Right forelimb (tissue), 1 donor: Measurements from ENCODE around the gene SPRED2.

Experiments used
- DNase-seq: peaks from one replicate; pipeline ENCODE4 v3.0.0-alpha.2; 2018

Gene SPRED2

GRCh38 chr2:65299246-65299645 is 133.2 kb downstream of the SPRED2 start:
- DNase-seq: no peak

- no peak for DNase-seq
Observed at GRCh38 chr2:65298089-65298488, 134.3 kb downstream of the SPRED2 start.

GRCh38 chr2:65297544-65297943 is 134.9 kb downstream of the SPRED2 start:
- DNase-seq: no peak

GRCh38 chr2:65296971-65297370 is 135.4 kb downstream of the SPRED2 start:
- no peak for DNase-seq

- DNase-seq: no peak
Observed at GRCh38 chr2:65294701-65295100, 137.7 kb downstream of the SPRED2 start.

GRCh38 chr2:65294136-65294535 is 138.3 kb downstream of the SPRED2 start:
- no peak for DNase-seq

- DNase-seq: no peak
Observed at GRCh38 chr2:65293376-65293775, 139.0 kb downstream of the SPRED2 start.

GRCh38 chr2:65292461-65293011 is 139.9 kb downstream of the SPRED2 start:
- peak; percentile 81 for DNase-seq

- no peak for DNase-seq
Observed at GRCh38 chr2:65292106-65292400, 140.3 kb downstream of the SPRED2 start.

GRCh38 chr2:65291216-65292105 is 140.9 kb downstream of the SPRED2 start:
- no peak for DNase-seq

- DNase-seq: no peak
Observed at GRCh38 chr2:65287364-65287763, 145.0 kb downstream of the SPRED2 start.

GRCh38 chr2:65282477-65283053 is 149.8 kb downstream of the SPRED2 start:
- no peak for DNase-seq

GRCh38 chr2:65281627-65282351 is 150.6 kb downstream of the SPRED2 start:
- peak; percentile 66 for DNase-seq

- no peak for DNase-seq
Observed at GRCh38 chr2:65279756-65280155, 152.6 kb downstream of the SPRED2 start.

- DNase-seq: no peak
Observed at GRCh38 chr2:65278531-65278981, 153.8 kb downstream of the SPRED2 start.

- no peak for DNase-seq
Observed at GRCh38 chr2:65277791-65278483, 154.5 kb downstream of the SPRED2 start.

- DNase-seq: no peak
Observed at GRCh38 chr2:65277118-65277517, 155.3 kb downstream of the SPRED2 start.

GRCh38 chr2:65276609-65277008 is 155.8 kb downstream of the SPRED2 start:
- no peak for DNase-seq

GRCh38 chr2:65275141-65275915 is 157.1 kb downstream of the SPRED2 start:
- DNase-seq: no peak

- no peak for DNase-seq
Observed at GRCh38 chr2:65273344-65273743, 159.1 kb downstream of the SPRED2 start.

- DNase-seq: no peak
Observed at GRCh38 chr2:65268957-65269356, 163.4 kb downstream of the SPRED2 start.

- no peak for DNase-seq
Observed at GRCh38 chr2:65267008-65267407, 165.4 kb downstream of the SPRED2 start.
